H9 (cell line): Measurements from ENCODE around the gene CLIC3. TPM values are rescaled to one million over a fixed set of nuclear protein-coding genes. Genes with fewer than 3 reads are reported as not detected.

Experiments used
- DNase-seq: peaks from one replicate; pipeline ENCODE4 v3.0.0-alpha.2; 2017
- H2AFZ ChIP-seq: one replicate; pipeline ENCODE4 v1.6.1; 2013; ENCODE audit warnings: mild to moderate bottlenecking, low read length, control low read depth, moderate library complexity
- H2AK5ac ChIP-seq: 2 replicates; pipeline ENCODE4 v1.6.1; 2013; ENCODE audit warnings: low read length, control low read depth, mixed read lengths; ENCODE audit not compliant: insufficient read length
- H2BK120ac ChIP-seq: one replicate; pipeline ENCODE4 v1.6.1; 2013; ENCODE audit warnings: low read depth, mild to moderate bottlenecking, low read length, control low read depth, inconsistent platforms; ENCODE audit not compliant: poor library complexity, severe bottlenecking
- H2BK12ac ChIP-seq: 2 replicates; pipeline ENCODE4 v1.6.1; 2013; ENCODE audit warnings: low read length, control low read depth, mixed read lengths, low read depth; ENCODE audit not compliant: insufficient read length
- H2BK15ac ChIP-seq: 2 replicates; pipeline ENCODE4 v1.6.1; 2013; ENCODE audit warnings: low read depth, low read length, control low read depth
- H2BK20ac ChIP-seq: one replicate; pipeline ENCODE4 v1.6.1; 2013; ENCODE audit warnings: low read depth, mild to moderate bottlenecking, low read length, control low read depth, inconsistent platforms; ENCODE audit not compliant: poor library complexity, severe bottlenecking
- H2BK5ac ChIP-seq: 2 replicates; pipeline ENCODE4 v1.6.1; 2013; ENCODE audit warnings: low read length, control low read depth, mixed read lengths; ENCODE audit not compliant: insufficient read length
- H3K14ac ChIP-seq: 2 replicates; pipeline ENCODE4 v1.6.1; 2013; ENCODE audit warnings: low read length, control low read depth; ENCODE audit not compliant: insufficient read depth
- H3K18ac ChIP-seq: 2 replicates; pipeline ENCODE4 v1.6.1; 2013; ENCODE audit warnings: low read depth, mild to moderate bottlenecking, mixed read lengths, low read length, control low read depth; ENCODE audit not compliant: insufficient read length
- H3K23ac ChIP-seq: 2 replicates; pipeline ENCODE4 v1.6.1; 2013; ENCODE audit warnings: low read length, control low read depth, mixed read lengths, low read depth; ENCODE audit not compliant: insufficient read length
- H3K23me2 ChIP-seq: 2 replicates; pipeline ENCODE4 v1.6.1; 2013; ENCODE audit warnings: low read depth, mild to moderate bottlenecking, mixed read lengths, low read length, control low read depth; ENCODE audit not compliant: insufficient read length, poor library complexity, severe bottlenecking
- H3K27ac ChIP-seq: 2 replicates; pipeline ENCODE4 v1.5.1; 2013; ENCODE audit warnings: low read length, control low read depth, mixed read lengths, low read depth; ENCODE audit not compliant: insufficient read length
- H3K27me3 ChIP-seq: 2 replicates; pipeline ENCODE4 v1.6.1; 2013; ENCODE audit warnings: low read length, control low read depth, inconsistent platforms; ENCODE audit not compliant: insufficient read depth
- H3K4ac ChIP-seq: 2 replicates; pipeline ENCODE4 v1.6.1; 2013; ENCODE audit warnings: low read depth, mild to moderate bottlenecking, control low read depth, inconsistent platforms, low read length, moderate library complexity
- H3K4me1 ChIP-seq: 2 replicates; pipeline ENCODE4 v1.6.1; 2013; ENCODE audit warnings: low read length, control low read depth, inconsistent platforms; ENCODE audit not compliant: insufficient read depth
- H3K4me2 ChIP-seq: 2 replicates; pipeline ENCODE4 v1.6.1; 2013; ENCODE audit warnings: low read length, control low read depth, mixed read lengths; ENCODE audit not compliant: insufficient read length, insufficient read depth
- H3K56ac ChIP-seq: 2 replicates; pipeline ENCODE4 v1.6.1; 2013; ENCODE audit warnings: low read depth, mild to moderate bottlenecking, mixed read lengths, low read length, control low read depth; ENCODE audit not compliant: insufficient read length
- H3K79me1 ChIP-seq: 2 replicates; pipeline ENCODE4 v1.6.1; 2013; ENCODE audit warnings: low read depth, mild to moderate bottlenecking, moderate library complexity, low read length, control low read depth, inconsistent platforms; ENCODE audit not compliant: insufficient read depth, poor library complexity, severe bottlenecking
- H3K79me2 ChIP-seq: 2 replicates; pipeline ENCODE4 v1.6.1; 2013; ENCODE audit warnings: low read length, control low read depth, inconsistent platforms; ENCODE audit not compliant: insufficient read depth
- H3K9ac ChIP-seq: 2 replicates; pipeline ENCODE4 v1.6.1; 2013; ENCODE audit warnings: low read length, control low read depth, mixed read lengths; ENCODE audit not compliant: insufficient read length; ENCODE audit errors: extremely low read depth
- H3K9me3 ChIP-seq: one replicate; pipeline ENCODE4 v1.6.1; 2013; ENCODE audit warnings: low read depth, low read length, inconsistent platforms; ENCODE audit not compliant: control insufficient read depth
- H3T11ph ChIP-seq: one replicate; pipeline ENCODE4 v1.6.1; 2013; ENCODE audit warnings: mild to moderate bottlenecking, low read length, control low read depth, inconsistent platforms
- H4K20me1 ChIP-seq: one replicate; pipeline ENCODE4 v1.6.1; 2013; ENCODE audit not compliant: control insufficient read depth, insufficient read length, insufficient read depth
- H4K5ac ChIP-seq: 2 replicates; pipeline ENCODE4 v1.6.1; 2013; ENCODE audit warnings: low read depth, mild to moderate bottlenecking, mixed read lengths, low read length, control low read depth; ENCODE audit not compliant: insufficient read length
- H4K8ac ChIP-seq: replicated peaks from 2 replicates; pipeline ENCODE4 v1.6.1; 2013; ENCODE audit warnings: low read length, control low read depth, mixed read lengths, low read depth; ENCODE audit not compliant: insufficient read length
- H4K91ac ChIP-seq: 2 replicates; pipeline ENCODE4 v1.6.1; 2013; ENCODE audit warnings: low read depth, mild to moderate bottlenecking, moderate library complexity, mixed read lengths, low read length, control low read depth; ENCODE audit not compliant: insufficient read length
- H3K27ac Mint-ChIP-seq, 3 experiments: 2 replicates in 2 of 3; 3 replicates in 1 of 3; pipeline ENCODE4 v1.8.0; 2020 to 2021; ENCODE audit warnings: mixed read lengths in 3 of 3, mild to moderate bottlenecking in 1 of 3, moderate library complexity in 1 of 3
- H3K27me3 Mint-ChIP-seq: 2 replicates; pipeline ENCODE4 v1.8.0; 2021; ENCODE audit warnings: low read depth, mild to moderate bottlenecking, moderate library complexity, mixed read lengths
- H3K36me3 Mint-ChIP-seq, 3 experiments: 2 replicates in 2 of 3; 3 replicates in 1 of 3; pipeline ENCODE4 v1.8.0; 2020 to 2021; ENCODE audit warnings: low read depth in 3 of 3, mixed read lengths in 3 of 3; ENCODE audit not compliant: insufficient read depth in 1 of 3
- H3K4me1 Mint-ChIP-seq, 2 experiments: 2 replicates each; pipeline ENCODE4 v1.8.0; 2020; ENCODE audit warnings: mixed read lengths in 2 of 2
- H3K4me3 Mint-ChIP-seq, 2 experiments: 2 replicates in 1 of 2; 3 replicates in 1 of 2; pipeline ENCODE4 v1.8.0; 2020 to 2021; ENCODE audit warnings: mild to moderate bottlenecking in 2 of 2, mixed read lengths in 2 of 2, moderate library complexity in 1 of 2
- H3K9me3 Mint-ChIP-seq, 2 experiments: 2 replicates in 1 of 2; 3 replicates in 1 of 2; pipeline ENCODE4 v1.8.0; 2020; ENCODE audit warnings: mild to moderate bottlenecking in 2 of 2, mixed read lengths in 2 of 2, moderate library complexity in 1 of 2
- WGBS: extraction: QIAGEN DNeasy Blood & Tissue Kit; methylation state at CpG from one replicate; pipeline ENCODE4 v1.1.7; 2013; ENCODE audit warnings: missing lambda C conversion rate, low lambda C conversion rate, mixed read lengths; ENCODE audit not compliant: insufficient read length; ENCODE audit errors: extremely low coverage; 5-methylcytosine and 5-hydroxymethylcytosine counted together
- total RNA-seq: library from RNA; stranded (reverse); gene quantifications from 2 replicates; pipeline ENCODE4 v1.2.1, GENCODE V29; 2021
- TF ChIP-seq, protein P1 (sequence below): fragments of 200-600 bp; sonication (generic); conservative IDR thresholded peaks from 3 replicates; pipeline ENCODE4 v1.8.0; 2021; ENCODE audit warnings: antibody characterized with exemption, mild to moderate bottlenecking

CLIC3 gene
- total RNA-seq, 1 experiment from 2014 or later: 0.31 TPM

DNA sequence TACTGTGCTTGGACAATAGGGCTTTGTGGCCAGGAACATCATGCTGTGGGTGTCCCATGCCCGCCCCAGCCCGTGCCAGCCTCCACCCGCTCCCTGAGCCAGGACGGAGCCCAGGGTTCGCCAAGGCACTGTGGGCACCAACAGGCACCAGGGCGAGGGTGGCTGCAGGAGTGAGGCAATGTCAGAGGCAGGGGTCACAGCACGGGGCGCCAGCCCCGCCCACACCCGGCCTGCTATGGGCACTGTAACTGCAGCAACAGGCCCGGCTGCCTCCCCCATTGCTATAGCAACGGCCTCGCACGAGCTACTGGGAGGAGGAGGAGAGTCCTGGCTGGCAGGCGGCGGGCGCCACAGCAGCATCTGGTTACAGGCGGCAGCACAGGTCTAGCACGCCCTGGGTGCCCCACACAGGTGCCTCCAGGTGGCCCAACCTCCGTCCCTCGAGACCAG is 29.2 kb upstream of the CLIC3 start:
- no peak overlapping the region for H3K4me2 ChIP-seq
- no peak overlapping the region for H4K91ac ChIP-seq
- no peak overlapping the region for H3K4me3 Mint-ChIP-seq

More for the DNA sequence above, 29.2 kb upstream of the CLIC3 start:
- no peak overlapping the region for H2BK15ac ChIP-seq
- no peak overlapping the region for H2AK5ac ChIP-seq
- H3K56ac ChIP-seq: no peak overlapping the region
- DNase-seq: peak; percentile 47
- no peak overlapping the region for H3K4ac ChIP-seq
- H3K27me3 Mint-ChIP-seq: peaks cover 22% of the 10 kb centered on the region
- H3K23me2 ChIP-seq: peaks cover 9% of the 10 kb centered on the region
- H4K8ac ChIP-seq: no peak overlapping the region
- no peak overlapping the region for H3K14ac ChIP-seq
- H3K36me3 Mint-ChIP-seq: no peaks in the 10 kb centered on the region
- no peaks in the 10 kb centered on the region for H3K9me3 ChIP-seq
- no peak overlapping the region for H3K27ac ChIP-seq
- peaks cover 2% of the 10 kb centered on the region for H4K20me1 ChIP-seq
- H4K5ac ChIP-seq: no peak overlapping the region
- no peaks in the 10 kb centered on the region for H3K79me2 ChIP-seq
- H2BK5ac ChIP-seq: no peak overlapping the region
- WGBS: no CpG with 5 or more reads among the region's 21 CpGs
- TF ChIP-seq, protein P1, sequence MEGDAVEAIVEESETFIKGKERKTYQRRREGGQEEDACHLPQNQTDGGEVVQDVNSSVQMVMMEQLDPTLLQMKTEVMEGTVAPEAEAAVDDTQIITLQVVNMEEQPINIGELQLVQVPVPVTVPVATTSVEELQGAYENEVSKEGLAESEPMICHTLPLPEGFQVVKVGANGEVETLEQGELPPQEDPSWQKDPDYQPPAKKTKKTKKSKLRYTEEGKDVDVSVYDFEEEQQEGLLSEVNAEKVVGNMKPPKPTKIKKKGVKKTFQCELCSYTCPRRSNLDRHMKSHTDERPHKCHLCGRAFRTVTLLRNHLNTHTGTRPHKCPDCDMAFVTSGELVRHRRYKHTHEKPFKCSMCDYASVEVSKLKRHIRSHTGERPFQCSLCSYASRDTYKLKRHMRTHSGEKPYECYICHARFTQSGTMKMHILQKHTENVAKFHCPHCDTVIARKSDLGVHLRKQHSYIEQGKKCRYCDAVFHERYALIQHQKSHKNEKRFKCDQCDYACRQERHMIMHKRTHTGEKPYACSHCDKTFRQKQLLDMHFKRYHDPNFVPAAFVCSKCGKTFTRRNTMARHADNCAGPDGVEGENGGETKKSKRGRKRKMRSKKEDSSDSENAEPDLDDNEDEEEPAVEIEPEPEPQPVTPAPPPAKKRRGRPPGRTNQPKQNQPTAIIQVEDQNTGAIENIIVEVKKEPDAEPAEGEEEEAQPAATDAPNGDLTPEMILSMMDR: no peak
- no peak overlapping the region for H2BK12ac ChIP-seq
- no peak overlapping the region for H3K18ac ChIP-seq
- H3K27ac Mint-ChIP-seq: no peak overlapping the region
- H3K79me1 ChIP-seq: no peaks in the 10 kb centered on the region
- H3K9me3 Mint-ChIP-seq: no peaks in the 10 kb centered on the region
- H3K27me3 ChIP-seq: no peaks in the 10 kb centered on the region
- H2AFZ ChIP-seq: no peak overlapping the region
- no peak overlapping the region for H3T11ph ChIP-seq
- H2BK20ac ChIP-seq: no peak overlapping the region
- no peak overlapping the region for H3K9ac ChIP-seq
- no peak overlapping the region for H3K23ac ChIP-seq
- no peak overlapping the region for H2BK120ac ChIP-seq
- no peaks in the 10 kb centered on the region for H3K4me1 ChIP-seq
- peaks cover 2 to 17% of the 10 kb centered on the region in 2 experiments; a peak in 3 of 4 replicates for H3K4me1 Mint-ChIP-seq
